ENCODE measurements around the gene EIF4A3. TPM values are rescaled to one million over a fixed set of nuclear protein-coding genes. Genes with fewer than 3 reads are reported as not detected.

EIF4A3 gene
- total RNA-seq, 1 experiment from 2014 or later = 169 TPM

- H3K9me3 ChIP-seq (ENCODE audit: control insufficient read depth, insufficient read depth, low read depth, low read length) = no peaks in the 10 kb centered on the region
- intact Hi-C loops (cut with micrococcal nuclease; ENCODE audit: unreplicated experiment) = no loop called here
- H3K4me3 ChIP-seq (ENCODE audit: low read depth in 2 of 2, low read length in 2 of 2) = no peak overlapping the region
- TF ChIP-seq POLR2AphosphoS5 (IDR thresholded peaks at IDR 0.05; ENCODE audit: low read depth, low read length) (no peak), TCF7L2 (IDR thresholded peaks at IDR 0.05; ENCODE audit: low read depth, low read length) (no peak), SIN3A (IDR thresholded peaks at IDR 0.05; ENCODE audit: borderline replicate concordance, insufficient read depth, low read depth, low read length) (no peak), CTCF (IDR thresholded peaks at IDR 0.05) (no peak)
- H3K36me3 ChIP-seq (ENCODE audit: control insufficient read depth, insufficient read depth, low read length) = no peaks in the 10 kb centered on the region
- BruUV-seq (replicated peaks) = no TSS peak
- ChIA-PET CTCF (no interaction called here), POLR2A (no interaction called here)
- H3K4me1 ChIP-seq (ENCODE audit: control insufficient read depth, insufficient read depth, low read length) = 0 out of 2 replicates have a peak, but pooled peaks cover 3% of the 10 kb centered on the region
- no peaks in the 10 kb centered on the region for H3K27me3 ChIP-seq (ENCODE audit: control insufficient read depth, insufficient read depth, low read length)
- no peak for ATAC-seq
- no peak for DNase-seq (ENCODE audit: low read depth, low spot score)
- in situ Hi-C loops (cut with HindIII; ENCODE audit: low pct_unique_long_range_greater_than_20kb, low sequenced_read_pairs) = no loop called here
- no peak overlapping the region for H3K27ac ChIP-seq (ENCODE audit: low read length)
Measured at GRCh38 chr17:80122926-80123505, 23.9 kb downstream of the EIF4A3 start.

- H3K9me3 ChIP-seq (ENCODE audit: control insufficient read depth, insufficient read depth, low read depth, low read length) = no peaks in the 10 kb centered on the region
- H3K4me3 ChIP-seq (ENCODE audit: low read depth in 2 of 2, low read length in 2 of 2) = no peak overlapping the region
- H3K27me3 ChIP-seq (ENCODE audit: control insufficient read depth, insufficient read depth, low read length) = no peaks in the 10 kb centered on the region
- TF ChIP-seq SIN3A (IDR thresholded peaks at IDR 0.05; ENCODE audit: borderline replicate concordance, insufficient read depth, low read depth, low read length) = no peak
- no peak for TF ChIP-seq CTCF (IDR thresholded peaks at IDR 0.05)
- no peak for TF ChIP-seq TCF7L2 (IDR thresholded peaks at IDR 0.05; ENCODE audit: low read depth, low read length)
- no peak for TF ChIP-seq POLR2AphosphoS5 (IDR thresholded peaks at IDR 0.05; ENCODE audit: low read depth, low read length)
- TF ChIP-seq, protein P1, sequence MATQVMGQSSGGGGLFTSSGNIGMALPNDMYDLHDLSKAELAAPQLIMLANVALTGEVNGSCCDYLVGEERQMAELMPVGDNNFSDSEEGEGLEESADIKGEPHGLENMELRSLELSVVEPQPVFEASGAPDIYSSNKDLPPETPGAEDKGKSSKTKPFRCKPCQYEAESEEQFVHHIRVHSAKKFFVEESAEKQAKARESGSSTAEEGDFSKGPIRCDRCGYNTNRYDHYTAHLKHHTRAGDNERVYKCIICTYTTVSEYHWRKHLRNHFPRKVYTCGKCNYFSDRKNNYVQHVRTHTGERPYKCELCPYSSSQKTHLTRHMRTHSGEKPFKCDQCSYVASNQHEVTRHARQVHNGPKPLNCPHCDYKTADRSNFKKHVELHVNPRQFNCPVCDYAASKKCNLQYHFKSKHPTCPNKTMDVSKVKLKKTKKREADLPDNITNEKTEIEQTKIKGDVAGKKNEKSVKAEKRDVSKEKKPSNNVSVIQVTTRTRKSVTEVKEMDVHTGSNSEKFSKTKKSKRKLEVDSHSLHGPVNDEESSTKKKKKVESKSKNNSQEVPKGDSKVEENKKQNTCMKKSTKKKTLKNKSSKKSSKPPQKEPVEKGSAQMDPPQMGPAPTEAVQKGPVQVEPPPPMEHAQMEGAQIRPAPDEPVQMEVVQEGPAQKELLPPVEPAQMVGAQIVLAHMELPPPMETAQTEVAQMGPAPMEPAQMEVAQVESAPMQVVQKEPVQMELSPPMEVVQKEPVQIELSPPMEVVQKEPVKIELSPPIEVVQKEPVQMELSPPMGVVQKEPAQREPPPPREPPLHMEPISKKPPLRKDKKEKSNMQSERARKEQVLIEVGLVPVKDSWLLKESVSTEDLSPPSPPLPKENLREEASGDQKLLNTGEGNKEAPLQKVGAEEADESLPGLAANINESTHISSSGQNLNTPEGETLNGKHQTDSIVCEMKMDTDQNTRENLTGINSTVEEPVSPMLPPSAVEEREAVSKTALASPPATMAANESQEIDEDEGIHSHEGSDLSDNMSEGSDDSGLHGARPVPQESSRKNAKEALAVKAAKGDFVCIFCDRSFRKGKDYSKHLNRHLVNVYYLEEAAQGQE (IDR thresholded peaks at IDR 0.05; ENCODE audit: insufficient read depth in 1 of 2, low read depth in 2 of 2, low read length in 1 of 2) = no peak
- BruUV-seq (replicated peaks) = no TSS peak
- H3K4me1 ChIP-seq (ENCODE audit: control insufficient read depth, insufficient read depth, low read length) = 0 out of 2 replicates have a peak, but pooled peaks cover 3% of the 10 kb centered on the region
- POLR2A ChIA-PET = no interaction called here
- ATAC-seq (no peak), DNase-seq (ENCODE audit: low read depth, low spot score) (no peak)
- intact Hi-C loops (cut with micrococcal nuclease; ENCODE audit: unreplicated experiment) (no loop called here), in situ Hi-C loops (cut with HindIII; ENCODE audit: low pct_unique_long_range_greater_than_20kb, low sequenced_read_pairs) (no loop called here)
- CTCF ChIA-PET = no interaction called here
- H3K36me3 ChIP-seq (ENCODE audit: control insufficient read depth, insufficient read depth, low read length) = no peaks in the 10 kb centered on the region
- H3K27ac ChIP-seq (ENCODE audit: low read length) = no peak overlapping the region
Measured at GRCh38 chr17:80122026-80122575, 24.8 kb downstream of the EIF4A3 start.

All from Panc1 (cell line).